ENCODE results near the gene CD200R1.

CD200R1 gene

DNA sequence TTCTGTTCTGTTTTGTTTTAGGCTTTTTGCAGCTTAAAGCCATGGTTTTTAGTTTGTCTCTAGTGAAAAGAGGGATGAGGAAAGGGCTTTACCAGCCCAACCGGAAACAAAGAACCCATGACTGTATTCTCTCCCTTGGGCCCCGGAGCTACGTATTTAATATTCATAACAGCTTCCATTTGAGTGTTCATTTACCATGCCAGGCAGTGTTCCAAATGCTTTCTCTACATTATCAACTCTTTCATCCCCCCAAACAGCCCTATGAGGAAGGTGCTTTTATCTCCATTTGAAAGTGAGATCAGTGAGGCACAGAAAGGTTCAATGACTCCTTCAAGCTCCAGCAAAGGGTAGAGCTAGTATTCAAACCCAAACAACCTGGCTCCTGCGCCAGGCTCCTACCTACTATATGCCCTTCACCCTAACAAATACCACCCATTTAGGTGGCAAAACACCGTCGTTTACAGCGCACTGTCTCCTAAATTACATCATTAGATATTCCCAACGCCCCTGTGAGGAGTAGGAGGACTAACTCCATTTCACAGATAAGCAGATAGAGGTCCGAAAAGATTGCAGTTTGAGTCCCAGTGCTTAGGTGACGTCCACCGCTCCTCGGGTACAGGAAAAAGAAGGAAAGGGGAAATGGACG, 43.8 kb upstream of the CD200R1 start:
- H3K27ac ChIP-seq (ENCODE audit: low read length) = peak overlapping the region; percentile 83
- ATAC-seq (ENCODE audit: insufficient read depth, low read depth) = no peak
- peaks cover 71% of the 10 kb centered on the region for H3K79me2 ChIP-seq (ENCODE audit: insufficient read depth, low read length)
- H3K9me3 ChIP-seq (ENCODE audit: insufficient read depth, low read length, severe bottlenecking) = no peaks in the 10 kb centered on the region
- peak overlapping the region; percentile 91 for H3K4me2 ChIP-seq (ENCODE audit: insufficient read depth, low read length)
- peaks cover 46% of the 10 kb centered on the region for H3K4me1 ChIP-seq (ENCODE audit: insufficient read depth, low read length)
- H2AFZ ChIP-seq (ENCODE audit: low read depth, low read length) = peak overlapping the region; percentile 80
- no peaks in the 10 kb centered on the region for H4K20me1 ChIP-seq (ENCODE audit: insufficient read depth, low read length)
- H3K9ac ChIP-seq (ENCODE audit: low read depth, low read length) = peak overlapping the region; percentile 74
- TF ChIP-seq, protein P1, sequence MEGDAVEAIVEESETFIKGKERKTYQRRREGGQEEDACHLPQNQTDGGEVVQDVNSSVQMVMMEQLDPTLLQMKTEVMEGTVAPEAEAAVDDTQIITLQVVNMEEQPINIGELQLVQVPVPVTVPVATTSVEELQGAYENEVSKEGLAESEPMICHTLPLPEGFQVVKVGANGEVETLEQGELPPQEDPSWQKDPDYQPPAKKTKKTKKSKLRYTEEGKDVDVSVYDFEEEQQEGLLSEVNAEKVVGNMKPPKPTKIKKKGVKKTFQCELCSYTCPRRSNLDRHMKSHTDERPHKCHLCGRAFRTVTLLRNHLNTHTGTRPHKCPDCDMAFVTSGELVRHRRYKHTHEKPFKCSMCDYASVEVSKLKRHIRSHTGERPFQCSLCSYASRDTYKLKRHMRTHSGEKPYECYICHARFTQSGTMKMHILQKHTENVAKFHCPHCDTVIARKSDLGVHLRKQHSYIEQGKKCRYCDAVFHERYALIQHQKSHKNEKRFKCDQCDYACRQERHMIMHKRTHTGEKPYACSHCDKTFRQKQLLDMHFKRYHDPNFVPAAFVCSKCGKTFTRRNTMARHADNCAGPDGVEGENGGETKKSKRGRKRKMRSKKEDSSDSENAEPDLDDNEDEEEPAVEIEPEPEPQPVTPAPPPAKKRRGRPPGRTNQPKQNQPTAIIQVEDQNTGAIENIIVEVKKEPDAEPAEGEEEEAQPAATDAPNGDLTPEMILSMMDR (IDR thresholded peaks at IDR 0.05; ENCODE audit: borderline replicate concordance, extremely low read depth, low read length, poor library complexity, severe bottlenecking) = no peak
- no peak for TF ChIP-seq EZH2 (IDR thresholded peaks at IDR 0.05; ENCODE audit: borderline replicate concordance, low read depth, low read length, severe bottlenecking)
- no peaks in the 10 kb centered on the region for H3K27me3 ChIP-seq (ENCODE audit: insufficient read depth, low read length, poor library complexity)
- no peak for DNase-seq
- peak overlapping the region; percentile 90 to 94 for H3K4me3 ChIP-seq (ENCODE audit: low read depth in 1 of 2, low read length in 2 of 2)
- peaks cover 47% of the 10 kb centered on the region for H3K36me3 ChIP-seq (ENCODE audit: insufficient read depth, low read length)

DNA sequence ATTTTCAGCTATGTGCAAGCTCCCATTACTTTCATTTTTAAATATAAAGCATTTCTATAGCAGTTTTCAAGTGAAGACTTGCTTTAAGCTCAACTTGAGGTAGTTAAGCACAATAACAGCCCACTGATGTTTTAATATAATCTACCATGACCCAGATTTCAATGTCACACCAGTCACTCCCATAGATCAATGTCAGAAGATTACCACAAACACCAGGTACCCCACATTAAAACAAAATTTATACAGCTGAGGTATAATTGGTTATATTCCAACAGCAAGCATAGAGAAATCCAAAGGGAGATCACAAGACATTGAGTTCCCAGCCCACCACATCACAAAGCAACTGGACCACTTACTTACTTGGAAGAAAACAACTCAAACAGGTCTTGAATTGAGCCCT, 38.7 kb upstream of the CD200R1 start:
- H3K27me3 ChIP-seq (ENCODE audit: insufficient read depth, low read length, poor library complexity) = no peaks in the 10 kb centered on the region
- H3K9ac ChIP-seq (ENCODE audit: low read depth, low read length) = no peak overlapping the region
- H2AFZ ChIP-seq (ENCODE audit: low read depth, low read length) = no peak overlapping the region
- no peak overlapping the region for H3K4me3 ChIP-seq (ENCODE audit: low read depth in 1 of 2, low read length in 2 of 2)
- H4K20me1 ChIP-seq (ENCODE audit: insufficient read depth, low read length) = peaks cover 4% of the 10 kb centered on the region; the same call in 1 of the 2 replicates
- ATAC-seq (ENCODE audit: insufficient read depth, low read depth) = no peak
- H3K79me2 ChIP-seq (ENCODE audit: insufficient read depth, low read length) = peaks cover 81% of the 10 kb centered on the region
- no peak overlapping the region for H3K27ac ChIP-seq (ENCODE audit: low read length)
- TF ChIP-seq EZH2 (IDR thresholded peaks at IDR 0.05; ENCODE audit: borderline replicate concordance, low read depth, low read length, severe bottlenecking) = no peak
- TF ChIP-seq, protein P1 (IDR thresholded peaks at IDR 0.05; ENCODE audit: borderline replicate concordance, extremely low read depth, low read length, poor library complexity, severe bottlenecking) = no peak
- DNase-seq = no peak
- no peaks in the 10 kb centered on the region for H3K9me3 ChIP-seq (ENCODE audit: insufficient read depth, low read length, severe bottlenecking)
- H3K4me2 ChIP-seq (ENCODE audit: insufficient read depth, low read length) = no peak overlapping the region
- H3K36me3 ChIP-seq (ENCODE audit: insufficient read depth, low read length) = peaks cover 89% of the 10 kb centered on the region
- H3K4me1 ChIP-seq (ENCODE audit: insufficient read depth, low read length) = peaks cover 26% of the 10 kb centered on the region

DNA sequence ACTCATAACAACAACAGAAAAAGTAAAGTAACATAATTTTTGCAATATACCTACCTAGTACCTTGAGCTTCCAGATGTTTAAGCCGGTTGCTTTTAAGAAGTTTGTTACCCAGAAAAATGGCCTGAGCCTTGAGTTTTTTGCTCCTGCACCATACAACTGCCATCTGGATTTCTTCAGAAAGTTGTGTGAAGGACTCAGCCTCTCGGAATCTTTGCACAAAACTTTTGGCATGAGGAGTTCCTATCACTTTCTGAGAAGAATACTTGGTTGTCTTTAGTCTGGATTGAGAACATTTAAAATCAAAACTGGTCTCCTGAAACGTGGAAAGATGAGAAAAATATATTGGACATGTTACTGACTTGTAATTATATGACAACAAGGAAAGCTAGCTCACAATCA, 33.2 kb upstream of the CD200R1 start:
- Histone ChIP-seq H3K36me3 (ENCODE audit: insufficient read depth, low read length) (peaks cover 97% of the 10 kb centered on the region), H4K20me1 (ENCODE audit: insufficient read depth, low read length) (peaks cover 4% of the 10 kb centered on the region; the same call in 1 of the 2 replicates), H3K27ac (ENCODE audit: low read length) (no peak overlapping the region), H2AFZ (ENCODE audit: low read depth, low read length) (no peak overlapping the region), H3K4me2 (ENCODE audit: insufficient read depth, low read length) (no peak overlapping the region), H3K9ac (ENCODE audit: low read depth, low read length) (no peak overlapping the region), H3K4me1 (ENCODE audit: insufficient read depth, low read length) (no peaks in the 10 kb centered on the region), H3K9me3 (ENCODE audit: insufficient read depth, low read length, severe bottlenecking) (no peaks in the 10 kb centered on the region), H3K4me3 (ENCODE audit: low read depth in 1 of 2, low read length in 2 of 2) (no peak overlapping the region), H3K79me2 (ENCODE audit: insufficient read depth, low read length) (peaks cover 41% of the 10 kb centered on the region), H3K27me3 (ENCODE audit: insufficient read depth, low read length, poor library complexity) (no peaks in the 10 kb centered on the region)
- ATAC-seq (ENCODE audit: insufficient read depth, low read depth) (no peak), DNase-seq (no peak)
- TF ChIP-seq, protein P1 (IDR thresholded peaks at IDR 0.05; ENCODE audit: borderline replicate concordance, extremely low read depth, low read length, poor library complexity, severe bottlenecking) = no peak
- TF ChIP-seq EZH2 (IDR thresholded peaks at IDR 0.05; ENCODE audit: borderline replicate concordance, low read depth, low read length, severe bottlenecking) = no peak

All from DND-41 (cell line).